ENCODE results near the gene RASGRF1.

GRCh38 chr15:79082363-79083070 is 8.1 kb downstream of the RASGRF1 start:
- TF ChIP-seq CTCF (IDR thresholded peaks at IDR 0.05) (no peak), TCF7L2 (IDR thresholded peaks at IDR 0.05; ENCODE audit: low read depth, low read length) (no peak), POLR2AphosphoS5 (IDR thresholded peaks at IDR 0.05; ENCODE audit: low read depth, low read length) (no peak)

All from Panc1 (cell line).